GM10266 (cell line): ENCODE results near the gene GUK1.
A peak's percentile ranks its signal among the peaks of the same experiment; 100 is the strongest.

ENCODE experiments used
- DNase-seq: peaks from one replicate; pipeline ENCODE4 v3.0.0; 2012; ENCODE audit errors: extremely low spot score
- TF ChIP-seq, protein P1 (sequence below): IDR thresholded peaks from 2 replicates; pipeline ENCODE4 v1.5.1; 2012; ENCODE audit warnings: mild to moderate bottlenecking, low read depth; ENCODE audit not compliant: control insufficient read depth, insufficient read depth; ENCODE audit errors: missing control alignments

Gene GUK1

DNA sequence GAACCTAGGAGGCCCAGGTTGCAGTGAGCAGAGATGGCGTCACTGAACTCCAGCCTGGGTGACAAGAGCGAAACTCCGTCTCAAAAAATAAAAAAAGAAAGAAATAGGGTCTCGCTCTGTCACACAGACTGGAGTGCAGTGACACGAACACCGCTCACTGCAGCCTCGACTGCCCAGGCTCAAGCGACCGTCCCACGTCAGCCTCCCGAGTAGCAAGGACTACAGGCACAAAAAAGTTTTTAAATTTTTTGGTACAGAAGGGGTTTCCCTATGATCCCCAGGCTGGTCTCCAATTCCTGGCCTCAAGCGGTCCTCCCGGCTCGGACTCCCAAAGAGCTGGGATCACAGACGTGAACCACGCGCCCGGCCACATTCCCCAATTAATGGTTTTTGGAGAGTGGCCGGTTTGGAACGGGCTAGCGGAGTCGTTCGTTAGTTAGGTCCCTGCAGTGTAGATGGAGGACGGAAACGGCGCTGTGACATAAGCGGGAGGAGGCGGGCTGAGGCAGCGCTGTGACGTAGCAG, 611 bp upstream of the GUK1 start:
- DNase-seq, result no peak
- TF ChIP-seq, protein P1, sequence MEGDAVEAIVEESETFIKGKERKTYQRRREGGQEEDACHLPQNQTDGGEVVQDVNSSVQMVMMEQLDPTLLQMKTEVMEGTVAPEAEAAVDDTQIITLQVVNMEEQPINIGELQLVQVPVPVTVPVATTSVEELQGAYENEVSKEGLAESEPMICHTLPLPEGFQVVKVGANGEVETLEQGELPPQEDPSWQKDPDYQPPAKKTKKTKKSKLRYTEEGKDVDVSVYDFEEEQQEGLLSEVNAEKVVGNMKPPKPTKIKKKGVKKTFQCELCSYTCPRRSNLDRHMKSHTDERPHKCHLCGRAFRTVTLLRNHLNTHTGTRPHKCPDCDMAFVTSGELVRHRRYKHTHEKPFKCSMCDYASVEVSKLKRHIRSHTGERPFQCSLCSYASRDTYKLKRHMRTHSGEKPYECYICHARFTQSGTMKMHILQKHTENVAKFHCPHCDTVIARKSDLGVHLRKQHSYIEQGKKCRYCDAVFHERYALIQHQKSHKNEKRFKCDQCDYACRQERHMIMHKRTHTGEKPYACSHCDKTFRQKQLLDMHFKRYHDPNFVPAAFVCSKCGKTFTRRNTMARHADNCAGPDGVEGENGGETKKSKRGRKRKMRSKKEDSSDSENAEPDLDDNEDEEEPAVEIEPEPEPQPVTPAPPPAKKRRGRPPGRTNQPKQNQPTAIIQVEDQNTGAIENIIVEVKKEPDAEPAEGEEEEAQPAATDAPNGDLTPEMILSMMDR, result no peak

DNA sequence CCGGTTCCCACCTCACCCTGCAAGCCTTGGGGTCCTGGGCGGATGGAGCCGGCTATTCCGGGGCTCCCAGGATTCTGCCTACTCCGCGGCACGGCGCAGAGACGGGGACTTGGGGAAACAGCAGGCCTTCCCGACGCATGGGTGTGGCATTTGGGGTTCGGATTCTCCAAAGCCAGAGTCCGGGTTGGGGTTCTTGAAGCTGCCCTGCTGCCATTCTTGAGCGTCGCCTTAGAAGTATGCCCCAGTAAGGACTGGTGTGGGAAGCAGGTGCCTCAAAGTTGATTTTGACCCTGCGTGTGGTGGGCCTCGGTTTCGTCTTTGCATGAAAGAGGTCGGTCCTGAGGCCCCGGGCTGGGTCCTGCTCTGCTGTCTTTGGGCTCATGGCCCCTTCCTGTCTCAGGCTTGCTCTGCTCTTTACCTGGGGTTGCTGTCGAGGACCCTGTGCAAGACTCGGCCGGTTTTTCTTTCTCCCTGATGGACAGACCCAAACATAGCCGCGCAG, 696 bp downstream of the GUK1 start:
- DNase-seq, result no peak
- TF ChIP-seq, protein P1, result no peak

DNA sequence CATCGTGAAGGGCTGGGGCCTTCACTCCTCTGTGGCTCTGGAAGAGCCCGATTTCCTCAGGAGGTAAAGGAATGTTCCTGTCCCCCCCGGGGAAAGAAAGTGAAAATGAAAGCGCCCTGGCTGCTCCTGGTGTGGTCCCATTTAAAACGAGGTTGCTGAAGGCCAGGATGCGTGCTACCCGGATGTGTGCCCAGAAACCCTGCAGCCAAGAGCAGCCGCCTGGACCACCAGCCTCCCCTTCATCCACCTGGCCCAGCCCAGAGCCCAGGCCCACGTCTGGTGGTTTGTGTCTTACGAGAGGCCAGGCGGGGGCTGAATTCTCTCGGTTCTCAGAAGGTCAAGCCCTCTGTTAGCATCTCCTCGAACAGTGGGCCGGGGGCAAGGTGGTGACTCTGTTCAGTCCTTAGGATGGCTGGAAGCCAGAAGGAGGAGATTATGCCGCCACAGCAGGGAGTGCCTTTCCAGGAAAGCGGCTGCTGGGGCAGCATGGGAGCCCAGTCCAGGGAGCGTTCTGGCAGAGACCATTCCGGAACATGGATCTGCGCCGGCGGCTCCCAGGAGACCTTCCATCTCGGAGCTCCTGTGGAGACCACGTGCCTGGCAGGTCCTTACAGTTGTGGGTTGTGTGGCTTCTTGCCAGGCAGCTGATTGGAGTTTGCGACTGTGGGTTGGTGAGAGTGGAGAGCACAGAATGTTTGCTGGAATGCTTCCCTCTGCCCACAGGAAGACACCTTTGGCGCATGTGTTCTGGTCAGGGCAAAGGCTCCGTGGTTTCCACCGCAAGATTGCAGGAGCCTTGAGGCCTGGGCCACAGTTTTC, 1.4 kb downstream of the GUK1 start:
- TF ChIP-seq, protein P1, result no peak
- DNase-seq, result peak; percentile 53

DNA sequence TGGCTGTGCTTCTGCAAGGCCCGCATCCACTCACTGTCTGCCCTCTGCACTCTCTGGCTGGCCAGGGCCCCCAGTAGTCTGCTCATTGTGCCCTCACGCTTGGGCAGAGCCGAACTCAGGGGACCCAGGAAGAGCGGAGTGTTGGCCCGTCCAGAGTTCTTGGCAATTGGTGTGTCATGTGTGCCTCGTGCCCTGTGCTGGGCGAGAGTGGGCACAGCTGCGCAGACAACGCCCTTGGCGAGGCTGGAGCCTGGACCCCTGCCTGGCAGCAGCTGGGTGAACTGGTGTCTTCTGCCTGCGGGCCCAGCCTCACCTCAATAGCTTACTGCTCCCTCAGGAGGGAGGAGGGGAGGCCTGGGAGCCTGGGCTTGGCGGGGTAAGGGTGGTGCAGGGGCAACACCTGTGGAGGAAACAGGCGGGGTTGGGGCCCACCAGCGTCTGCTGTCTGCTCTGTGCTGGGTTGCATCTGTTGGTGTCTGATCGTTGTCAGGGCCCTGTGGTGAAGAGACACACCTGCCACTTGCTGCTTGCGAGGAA, 2.1 kb downstream of the GUK1 start:
- TF ChIP-seq, protein P1, result no peak
- DNase-seq, result peak; percentile 8

DNA sequence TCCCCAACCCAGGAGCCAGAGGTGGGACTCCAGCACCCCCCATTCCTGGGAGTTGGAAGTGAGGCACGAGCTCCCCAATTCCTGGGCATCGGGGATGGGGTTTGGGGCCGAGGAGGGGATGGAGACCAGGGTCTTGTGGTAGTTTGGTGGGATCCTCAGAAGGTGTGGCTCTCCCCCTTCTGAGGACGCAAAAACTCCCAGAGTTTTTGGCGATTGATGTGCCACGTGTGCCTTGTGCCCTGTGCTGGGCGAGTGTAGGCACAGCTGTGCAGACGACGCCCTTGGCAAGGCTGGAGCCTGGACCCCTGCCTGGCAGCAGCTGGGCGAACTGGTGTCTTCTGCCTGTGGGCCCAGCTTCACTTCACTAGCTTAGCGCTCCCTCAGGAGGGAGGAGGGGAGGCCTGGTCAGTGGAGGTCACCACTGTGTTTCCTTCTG, 2.6 kb downstream of the GUK1 start:
- TF ChIP-seq, protein P1, result no peak
- DNase-seq, result no peak

DNA sequence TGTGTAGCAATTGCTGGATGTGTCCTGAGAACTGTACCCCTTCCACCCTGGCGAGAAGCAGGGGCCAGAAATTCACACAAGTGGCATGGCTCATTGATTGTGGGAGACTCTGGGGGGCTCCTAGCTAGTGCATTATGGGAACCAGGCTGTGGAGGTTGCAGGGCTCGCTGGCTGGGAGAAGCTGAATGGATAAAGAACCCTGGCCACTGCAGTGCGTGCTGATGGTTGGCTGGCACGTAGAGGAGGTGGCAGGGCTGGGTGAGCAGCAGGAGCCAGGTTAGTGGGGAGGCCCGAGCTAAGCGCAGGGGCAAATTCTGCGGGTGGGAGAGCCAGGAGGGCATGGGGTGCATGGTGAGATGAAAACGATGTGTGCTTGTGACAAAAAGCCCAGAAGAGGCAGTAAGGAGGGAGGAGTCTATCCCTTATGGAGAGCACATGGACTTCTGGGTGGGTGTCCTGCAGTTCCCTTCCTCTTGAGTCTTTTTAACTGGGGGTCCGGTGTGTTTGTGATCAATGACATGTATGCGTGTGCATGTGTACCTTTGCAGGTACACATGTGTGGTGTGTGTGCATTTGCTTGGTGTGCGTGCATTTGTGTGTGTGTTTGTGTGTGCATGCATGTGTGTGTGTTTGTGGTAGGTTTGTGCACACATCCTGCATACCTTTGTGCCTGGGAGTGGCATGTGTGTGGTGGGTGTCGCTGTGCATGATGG, 3.6 kb downstream of the GUK1 start:
- TF ChIP-seq, protein P1, result no peak
- DNase-seq, result peak; percentile 16
